SU-DHL-6 (cell line): ENCODE data around the gene PRSS27.
"Not testable (repeated sequence)": the region's sequence is repeated elsewhere in the genome, so short reads cannot be mapped to it uniquely, and the experiment has no call there.

ENCODE experiments used
- H2AFZ ChIP-seq: fragments of 200-600 bp; sonication (generic); 2 replicates; pipeline ENCODE4 v1.6.1; 2014; ENCODE audit warnings: low read depth, mild to moderate bottlenecking, moderate library complexity, mixed read lengths, antibody characterized with exemption, low read length; ENCODE audit not compliant: severe bottlenecking
- H3F3A ChIP-seq: fragments of 200-600 bp; shearing (Covaris generic); 2 replicates; pipeline ENCODE4 v1.6.0; 2016; ENCODE audit warnings: antibody characterized with exemption, mild to moderate bottlenecking; ENCODE audit not compliant: insufficient read depth
- H3K27ac ChIP-seq: fragments of 200-600 bp; sonication (generic); 2 replicates; pipeline ENCODE4 v1.5.1; 2016; ENCODE audit warnings: low read depth, mild to moderate bottlenecking, low read length, moderate library complexity, mixed read lengths
- H3K27me3 ChIP-seq: fragments of 200-600 bp; sonication (generic), shearing (Covaris generic); 2 replicates; pipeline ENCODE4 v1.6.0; 2014; ENCODE audit warnings: mild to moderate bottlenecking, low read length
- H3K36me3 ChIP-seq: fragments of 200-600 bp; sonication (generic); 2 replicates; pipeline ENCODE4 v1.6.1; 2014; ENCODE audit warnings: mild to moderate bottlenecking, low read length, mixed read lengths
- H3K4me2 ChIP-seq: fragments of 300-600, 200-600 bp; shearing (Covaris generic), sonication (generic); 2 replicates; pipeline ENCODE4 v1.6.0; 2014; ENCODE audit warnings: low read length, low read depth, mild to moderate bottlenecking; ENCODE audit not compliant: poor library complexity, severe bottlenecking
- H3K4me3 ChIP-seq: fragments of 200-600 bp; sonication (generic); 2 replicates; pipeline ENCODE4 v1.5.1; 2014; ENCODE audit warnings: antibody characterized with exemption, low read length, mild to moderate bottlenecking, mixed read lengths; ENCODE audit not compliant: insufficient read depth, poor library complexity, severe bottlenecking
- H3K79me2 ChIP-seq: fragments of 200-600 bp; sonication (generic); 2 replicates; pipeline ENCODE4 v1.6.1; 2014; ENCODE audit warnings: mild to moderate bottlenecking, low read length, moderate library complexity; ENCODE audit not compliant: insufficient read depth
- H3K9ac ChIP-seq: fragments of 200-600 bp; sonication (generic); 2 replicates; pipeline ENCODE4 v1.7.0; 2014; ENCODE audit warnings: mild to moderate bottlenecking, low read length
- H3K9me2 ChIP-seq: fragments of 200-600 bp; sonication (generic); replicated peaks from 2 replicates; pipeline ENCODE4 v1.6.1; 2014; ENCODE audit warnings: low read length; ENCODE audit not compliant: insufficient read depth
- H3K9me3 ChIP-seq: fragments of 200-600 bp; sonication (generic); 2 replicates; pipeline ENCODE4 v1.6.1; 2014; ENCODE audit warnings: low read length, mixed read lengths; ENCODE audit not compliant: insufficient read depth
- H4K20me1 ChIP-seq: fragments of 200-600 bp; sonication (generic); 2 replicates; pipeline ENCODE4 v1.6.1; 2014; ENCODE audit warnings: low read depth, mild to moderate bottlenecking, antibody characterized with exemption, low read length, moderate library complexity, mixed read lengths
- EZH2phosphoT487 ChIP-seq: fragments of 200-600 bp; sonication (generic), shearing (Covaris generic); conservative IDR thresholded peaks from 2 replicates; pipeline ENCODE4 v1.6.1; 2018; ENCODE audit warnings: mild to moderate bottlenecking, antibody characterized with exemption, low read length, moderate library complexity, mixed read lengths
- TF ChIP-seq, protein P1 (sequence below): fragments of 200-600 bp; sonication (generic); IDR thresholded peaks from one replicate; pipeline ENCODE4 v1.5.1; 2017; ENCODE audit warnings: antibody characterized with exemption, mild to moderate bottlenecking, low read length, moderate library complexity; ENCODE audit not compliant: insufficient read depth, poor library complexity, severe bottlenecking

PRSS27 gene

DNA sequence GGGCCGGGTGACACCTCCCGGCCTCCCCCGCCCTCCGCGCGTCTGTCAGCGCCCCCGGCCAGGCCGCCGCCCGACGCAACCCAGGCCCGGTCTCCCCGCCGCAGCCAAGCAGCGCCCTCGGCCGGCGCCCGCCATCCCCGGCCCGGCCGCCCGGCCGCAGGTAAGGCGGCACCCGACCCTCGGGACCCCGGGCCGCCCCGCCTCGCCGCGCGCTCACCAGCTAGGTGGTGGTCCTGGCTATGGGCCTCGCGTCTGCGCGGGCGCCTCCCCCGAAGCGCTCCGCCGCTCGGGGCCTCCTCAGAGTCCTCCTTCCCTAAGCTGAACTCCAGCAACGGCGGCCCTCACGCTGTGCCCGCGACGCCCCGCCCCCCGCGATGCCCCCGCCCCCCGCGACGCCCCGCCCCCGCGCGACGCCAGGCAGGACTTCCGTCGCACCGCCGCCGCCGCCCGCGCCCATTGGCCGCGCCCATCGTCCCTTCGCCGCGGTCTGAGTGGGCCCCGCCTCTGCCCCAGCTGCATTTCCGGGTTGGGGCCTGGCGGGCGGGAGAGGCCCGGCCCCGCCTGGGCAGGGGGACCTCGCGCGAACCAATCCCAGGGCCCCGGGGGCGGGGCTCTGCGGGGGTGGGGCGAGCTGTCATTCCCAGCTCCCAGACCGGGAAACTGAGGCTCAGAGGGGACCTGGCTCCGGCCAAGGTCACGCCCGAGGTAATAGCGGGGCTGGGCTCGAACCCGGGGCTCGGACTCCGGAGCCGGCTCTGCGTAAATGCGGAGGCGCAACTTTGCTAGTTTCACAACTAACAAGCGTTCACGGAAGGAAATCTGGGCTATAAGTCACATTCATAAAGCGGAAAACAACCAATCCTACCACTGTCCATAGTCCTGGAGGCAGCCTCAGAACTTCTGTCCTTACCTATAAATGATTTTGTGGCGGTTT, 46.7 kb downstream of the PRSS27 start:
- H3F3A ChIP-seq: no peaks in the 10 kb centered on the region

DNA sequence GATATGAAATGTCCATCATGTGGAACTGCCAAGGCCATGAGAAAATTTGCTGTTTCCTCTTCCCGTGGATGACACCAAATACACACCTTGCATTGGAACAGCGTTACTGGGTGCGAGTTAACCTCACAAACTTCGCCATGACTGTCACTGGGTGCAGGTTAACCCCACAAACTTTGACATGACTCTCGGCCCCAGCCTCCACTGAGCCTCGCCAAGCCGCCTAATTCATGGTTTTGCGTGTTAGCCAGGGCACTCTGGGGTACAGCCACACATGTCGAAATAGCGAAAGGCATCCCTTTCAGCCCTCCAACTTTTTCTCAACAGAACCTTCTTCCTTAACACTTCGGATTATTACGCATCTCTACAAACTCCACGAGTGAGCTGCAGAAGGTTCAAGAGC, 48.3 kb downstream of the PRSS27 start:
- H4K20me1 ChIP-seq: no peaks in the 10 kb centered on the region
- peaks cover 8% of the 10 kb centered on the region; the same call in 1 of the 2 replicates for H3K79me2 ChIP-seq
- no peak overlapping the region for H3K9ac ChIP-seq
- TF ChIP-seq EZH2phosphoT487: no peak
- TF ChIP-seq, protein P1, sequence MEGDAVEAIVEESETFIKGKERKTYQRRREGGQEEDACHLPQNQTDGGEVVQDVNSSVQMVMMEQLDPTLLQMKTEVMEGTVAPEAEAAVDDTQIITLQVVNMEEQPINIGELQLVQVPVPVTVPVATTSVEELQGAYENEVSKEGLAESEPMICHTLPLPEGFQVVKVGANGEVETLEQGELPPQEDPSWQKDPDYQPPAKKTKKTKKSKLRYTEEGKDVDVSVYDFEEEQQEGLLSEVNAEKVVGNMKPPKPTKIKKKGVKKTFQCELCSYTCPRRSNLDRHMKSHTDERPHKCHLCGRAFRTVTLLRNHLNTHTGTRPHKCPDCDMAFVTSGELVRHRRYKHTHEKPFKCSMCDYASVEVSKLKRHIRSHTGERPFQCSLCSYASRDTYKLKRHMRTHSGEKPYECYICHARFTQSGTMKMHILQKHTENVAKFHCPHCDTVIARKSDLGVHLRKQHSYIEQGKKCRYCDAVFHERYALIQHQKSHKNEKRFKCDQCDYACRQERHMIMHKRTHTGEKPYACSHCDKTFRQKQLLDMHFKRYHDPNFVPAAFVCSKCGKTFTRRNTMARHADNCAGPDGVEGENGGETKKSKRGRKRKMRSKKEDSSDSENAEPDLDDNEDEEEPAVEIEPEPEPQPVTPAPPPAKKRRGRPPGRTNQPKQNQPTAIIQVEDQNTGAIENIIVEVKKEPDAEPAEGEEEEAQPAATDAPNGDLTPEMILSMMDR: no peak
- H3K4me2 ChIP-seq: peak overlapping the region; percentile 79
- no peaks in the 10 kb centered on the region for H3K9me3 ChIP-seq
- H3K27me3 ChIP-seq: no peaks in the 10 kb centered on the region
- H3K4me3 ChIP-seq: no peak overlapping the region
- no peak overlapping the region for H2AFZ ChIP-seq
- no peak overlapping the region for H3K27ac ChIP-seq
- H3K9me2 ChIP-seq: no peaks in the 10 kb centered on the region
- no peaks in the 10 kb centered on the region for H3K36me3 ChIP-seq
- H3F3A ChIP-seq: no peaks in the 10 kb centered on the region

More for the DNA sequence above, 46.7 kb downstream of the PRSS27 start:
- Histone ChIP-seq H3K27me3 (no peaks in the 10 kb centered on the region), H3K36me3 (no peaks in the 10 kb centered on the region), H3K9me3 (no peaks in the 10 kb centered on the region), H3K79me2 (peaks cover 8% of the 10 kb centered on the region; the same call in 1 of the 2 replicates), H3K27ac (peak overlapping the region; percentile 46; the same call in 1 of the 2 replicates), H2AFZ (peak overlapping the region; percentile 99), H3K9me2 (no peaks in the 10 kb centered on the region), H3K4me3 (peak overlapping the region; percentile 82), H3K4me2 (peak overlapping the region; percentile 99), H4K20me1 (no peaks in the 10 kb centered on the region), H3K9ac (peak overlapping the region; percentile 62)
- TF ChIP-seq, protein P1: no peak
- no peak for TF ChIP-seq EZH2phosphoT487

DNA sequence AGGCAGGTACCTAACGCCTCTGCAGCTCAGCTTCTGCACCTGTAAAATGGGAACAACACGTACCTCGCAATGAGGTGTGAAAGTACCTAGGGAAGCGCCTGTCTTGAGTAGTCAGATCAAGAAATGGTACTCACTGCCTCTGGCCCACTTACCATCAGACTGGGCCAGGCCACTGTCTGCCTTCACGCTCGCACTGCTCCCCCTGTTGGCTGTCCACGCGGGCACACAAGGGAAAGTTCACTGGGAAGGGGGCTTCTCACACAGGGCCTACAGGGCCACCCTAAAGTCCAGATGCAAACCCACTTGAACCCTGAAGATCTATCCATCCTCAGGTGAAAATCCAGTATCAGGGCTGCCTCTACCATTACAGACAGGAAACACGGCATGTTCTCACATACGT, 48.8 kb downstream of the PRSS27 start:
- TF ChIP-seq, protein P1: peak; percentile 20
- H3K4me2 ChIP-seq, H3K27ac ChIP-seq: not testable (repeated sequence)

More for the DNA sequence above, 48.8 kb downstream of the PRSS27 start:
- H3F3A ChIP-seq, H3K36me3 ChIP-seq, H3K27me3 ChIP-seq, H3K9ac ChIP-seq, H3K79me2 ChIP-seq, H3K9me3 ChIP-seq, H4K20me1 ChIP-seq, H2AFZ ChIP-seq, H3K9me2 ChIP-seq, H3K4me3 ChIP-seq: not testable (repeated sequence)
